Fibroblast of upper back skin (primary cell): ENCODE measurements around the gene TMEM18.
A peak's percentile ranks its signal among the peaks of the same experiment; 100 is the strongest.
"Not testable (repeated sequence)": the region's sequence is repeated elsewhere in the genome, so short reads cannot be mapped to it uniquely, and the experiment has no call there.

Source experiments
- DNase-seq: peaks from one replicate; pipeline ENCODE4 v3.0.0-alpha.2; 2013

Gene TMEM18

GRCh38 chr2:692767-693166 lies 15.6 kb upstream of the TMEM18 start:
- no peak for DNase-seq

- DNase-seq = no peak
Measured at GRCh38 chr2:691821-692761, 14.9 kb upstream of the TMEM18 start.

- no peak for DNase-seq
Measured at GRCh38 chr2:690799-691198, 13.6 kb upstream of the TMEM18 start.

DNA sequence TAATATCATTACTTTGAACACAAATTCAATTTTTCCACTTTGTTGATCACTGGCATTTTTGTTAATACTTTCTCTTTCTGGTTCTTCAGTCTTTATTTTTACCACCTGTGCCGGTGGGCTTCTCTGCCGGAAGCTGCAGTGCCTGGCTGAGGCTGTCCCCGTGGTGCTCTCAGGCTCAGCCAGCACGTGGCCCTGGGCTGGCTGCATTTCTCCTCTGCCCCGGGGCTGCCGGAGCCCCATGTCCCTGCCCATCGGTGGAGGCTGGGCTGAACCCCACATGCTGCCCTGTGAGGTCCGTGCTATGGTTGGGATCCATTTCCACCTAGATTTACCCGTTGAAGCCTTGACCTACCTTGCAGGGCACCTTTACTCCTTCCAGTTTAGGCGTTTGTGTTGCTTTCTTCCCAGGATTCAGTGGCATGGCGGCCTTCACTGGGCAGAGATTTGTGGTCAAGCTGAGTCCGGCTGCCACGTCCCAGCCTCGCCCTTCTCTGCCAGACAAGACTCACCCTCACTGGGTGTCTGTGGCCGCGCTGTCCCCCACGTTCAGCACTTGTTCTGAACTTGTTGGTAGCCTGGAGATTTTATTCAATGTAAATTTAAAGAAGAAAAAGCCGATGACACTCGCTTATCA lies 12.8 kb upstream of the TMEM18 start:
- no peak for DNase-seq

GRCh38 chr2:689237-689636 lies 12.0 kb upstream of the TMEM18 start:
- DNase-seq = no peak

DNA sequence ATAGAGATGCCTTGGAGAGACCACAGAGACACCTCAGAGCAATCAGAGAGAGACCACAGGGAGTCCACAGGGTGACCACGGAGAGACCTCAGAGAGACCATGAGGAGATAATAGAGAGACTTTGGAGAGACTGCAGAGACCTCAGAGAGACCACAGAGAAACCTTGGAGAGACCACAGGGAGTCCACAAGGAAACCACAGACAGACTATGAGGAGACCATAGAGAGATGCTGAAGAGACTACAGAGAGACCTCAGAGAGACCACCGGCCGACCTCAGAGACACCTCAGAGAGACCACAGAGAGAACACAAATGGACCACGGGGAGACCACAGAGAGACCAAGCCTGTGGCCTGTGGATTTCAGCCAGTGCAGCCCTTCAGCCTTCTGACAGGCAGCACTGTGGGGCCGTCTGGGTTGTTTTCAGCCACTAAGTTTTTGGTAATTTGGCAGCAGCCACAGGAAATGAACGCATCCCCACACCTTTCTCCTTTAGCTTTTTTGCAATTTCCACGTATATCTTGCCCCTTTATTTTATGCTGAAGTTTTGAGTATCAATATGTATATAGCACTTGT lies 11.4 kb upstream of the TMEM18 start:
- DNase-seq = no peak

DNA sequence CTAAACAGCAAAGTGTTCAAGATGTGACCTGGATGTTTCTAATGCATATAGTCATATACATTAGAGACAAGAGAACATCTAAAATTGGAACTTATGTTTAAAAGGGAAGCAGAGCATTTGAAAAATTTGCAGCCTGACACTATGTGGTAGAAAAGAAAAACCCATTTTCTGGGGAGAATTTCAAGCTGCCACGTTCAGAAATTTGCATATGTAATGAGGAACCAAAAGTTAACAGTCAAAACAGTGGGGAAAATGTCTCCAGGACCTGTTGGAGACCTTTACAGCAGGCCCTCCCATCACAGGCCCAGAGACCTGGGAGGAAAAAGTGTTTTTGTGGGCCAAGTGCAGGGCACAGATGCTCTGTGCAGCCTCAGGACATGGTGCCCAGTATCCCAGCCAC lies 8.2 kb upstream of the TMEM18 start:
- no peak for DNase-seq

DNA sequence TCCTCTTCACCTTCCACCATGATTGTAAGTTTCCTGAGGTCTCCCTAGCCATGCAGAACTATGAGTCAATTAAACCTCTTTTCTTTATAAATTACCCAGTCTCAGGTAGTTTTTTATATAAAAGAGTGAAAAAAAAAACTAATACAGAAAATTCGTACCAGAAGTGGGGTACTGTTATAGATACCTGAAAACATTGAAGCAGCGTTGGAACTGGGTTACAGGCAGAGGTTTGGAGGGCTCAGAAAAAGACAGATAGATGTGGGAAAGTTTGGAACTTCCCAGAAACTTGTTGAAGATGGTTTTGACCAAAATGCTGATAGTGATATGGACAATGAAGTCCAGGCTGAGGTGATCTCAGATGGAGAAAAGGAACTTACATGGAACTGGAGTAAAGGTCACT lies 7.7 kb upstream of the TMEM18 start:
- DNase-seq = not testable (repeated sequence)

GRCh38 chr2:682226-682625 lies 5.0 kb upstream of the TMEM18 start:
- no peak for DNase-seq

GRCh38 chr2:681312-681711 lies 4.1 kb upstream of the TMEM18 start:
- DNase-seq = no peak

GRCh38 chr2:680496-680895 lies 3.3 kb upstream of the TMEM18 start:
- no peak for DNase-seq

DNA sequence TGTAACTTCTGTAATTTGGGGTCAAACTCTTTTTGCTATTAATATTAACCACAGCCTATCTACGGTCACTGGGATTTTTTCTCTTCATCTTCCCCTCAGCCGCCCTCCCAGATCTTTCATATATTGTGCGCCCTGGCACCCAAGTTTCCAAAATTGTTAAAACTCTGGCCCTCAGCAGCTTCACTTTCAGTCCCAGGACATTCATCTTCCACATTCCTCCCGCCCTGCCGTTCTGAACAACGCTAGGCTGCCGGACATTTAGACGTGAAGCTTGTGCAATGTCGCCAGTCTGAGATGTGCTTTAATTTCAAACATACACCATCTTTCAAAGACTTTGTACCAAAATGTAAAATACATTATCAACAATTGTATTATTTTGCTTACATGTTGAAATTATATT lies 1.8 kb upstream of the TMEM18 start:
- DNase-seq = no peak

DNA sequence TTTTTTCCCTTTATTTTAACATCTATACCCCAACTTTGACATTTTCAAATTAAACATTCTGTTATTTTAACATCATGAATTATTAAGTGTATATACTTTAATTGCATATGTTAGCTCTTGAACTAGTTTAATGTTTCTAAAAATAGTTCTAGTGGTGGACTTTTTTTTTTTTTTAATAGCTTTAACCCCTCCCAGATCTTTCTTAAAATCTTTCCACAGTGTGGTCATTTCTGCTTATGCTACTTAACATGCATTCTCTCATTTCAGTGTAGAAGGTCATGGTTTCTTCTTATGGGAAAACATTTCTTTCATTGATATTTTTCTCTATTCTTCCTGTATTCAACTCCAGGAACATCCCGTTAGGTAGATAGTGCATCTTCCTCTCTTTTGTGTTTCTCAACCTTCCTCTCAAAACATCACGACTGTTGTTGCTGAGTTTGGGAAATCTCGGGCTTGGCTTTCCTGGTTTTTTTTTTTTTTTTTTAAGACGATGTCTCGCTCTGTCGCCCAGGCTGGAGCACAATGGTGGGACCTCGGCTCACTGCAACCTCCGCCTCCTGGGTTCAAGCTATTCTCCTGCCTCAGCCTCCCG lies 849 bp upstream of the TMEM18 start:
- no peak for DNase-seq

DNA sequence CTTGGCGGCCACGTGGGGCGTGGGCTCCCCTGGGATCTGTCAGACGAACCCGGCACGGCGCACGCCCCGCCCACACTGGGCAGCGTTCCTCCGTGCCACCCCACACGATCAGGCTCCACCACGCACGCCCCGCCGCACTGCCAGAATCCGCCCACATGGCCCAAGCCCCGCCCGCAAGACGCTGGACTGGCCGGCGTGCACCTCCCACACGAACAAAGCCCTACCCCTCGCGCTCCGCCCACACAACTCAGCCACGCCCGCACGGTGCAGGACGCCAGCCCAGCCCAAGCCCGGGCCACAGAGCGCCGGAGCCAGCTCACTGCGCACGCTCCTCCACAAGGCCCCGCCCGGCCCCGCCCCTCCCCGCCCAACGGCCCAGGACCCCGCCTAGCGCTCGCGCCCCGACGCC lies 555 bp downstream of the TMEM18 start:
- peak; percentile 99 for DNase-seq

DNA sequence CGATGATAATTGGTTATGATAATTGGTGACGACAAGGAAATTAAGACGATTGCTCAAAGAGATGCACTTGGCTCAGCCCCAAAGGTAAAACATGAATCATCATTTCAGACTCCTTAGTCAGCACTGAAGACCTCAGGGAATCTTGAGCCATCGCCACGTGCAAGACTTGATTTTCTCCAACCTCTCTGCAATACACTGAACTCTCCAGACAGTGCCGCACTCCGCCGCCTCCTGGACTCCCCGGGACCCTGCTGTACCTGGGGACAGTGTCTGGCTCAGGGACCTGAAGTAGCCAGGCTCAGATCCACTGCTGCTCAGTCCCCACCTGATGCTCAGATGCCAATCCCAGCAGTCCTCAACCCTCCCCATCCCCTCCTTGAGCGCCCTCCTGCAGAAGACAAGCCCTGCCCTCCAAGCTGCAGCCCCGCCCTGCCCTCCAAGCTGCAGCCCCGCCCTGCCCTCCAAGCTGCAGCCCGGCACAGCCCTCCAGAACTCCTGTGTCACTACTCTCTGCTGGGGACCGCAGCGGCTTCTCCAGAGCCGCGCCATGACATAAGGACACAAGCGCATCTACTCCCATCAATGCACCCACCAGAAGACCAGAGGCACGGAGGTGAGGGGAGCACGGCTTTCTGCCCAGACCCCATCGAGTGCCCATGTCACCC lies 1.1 kb downstream of the TMEM18 start:
- DNase-seq = peak; percentile 94

- peak; percentile 40 for DNase-seq
Measured at GRCh38 chr2:675460-675859, 1.7 kb downstream of the TMEM18 start.

- no peak for DNase-seq
Measured at GRCh38 chr2:675051-675450, 2.2 kb downstream of the TMEM18 start.

DNA sequence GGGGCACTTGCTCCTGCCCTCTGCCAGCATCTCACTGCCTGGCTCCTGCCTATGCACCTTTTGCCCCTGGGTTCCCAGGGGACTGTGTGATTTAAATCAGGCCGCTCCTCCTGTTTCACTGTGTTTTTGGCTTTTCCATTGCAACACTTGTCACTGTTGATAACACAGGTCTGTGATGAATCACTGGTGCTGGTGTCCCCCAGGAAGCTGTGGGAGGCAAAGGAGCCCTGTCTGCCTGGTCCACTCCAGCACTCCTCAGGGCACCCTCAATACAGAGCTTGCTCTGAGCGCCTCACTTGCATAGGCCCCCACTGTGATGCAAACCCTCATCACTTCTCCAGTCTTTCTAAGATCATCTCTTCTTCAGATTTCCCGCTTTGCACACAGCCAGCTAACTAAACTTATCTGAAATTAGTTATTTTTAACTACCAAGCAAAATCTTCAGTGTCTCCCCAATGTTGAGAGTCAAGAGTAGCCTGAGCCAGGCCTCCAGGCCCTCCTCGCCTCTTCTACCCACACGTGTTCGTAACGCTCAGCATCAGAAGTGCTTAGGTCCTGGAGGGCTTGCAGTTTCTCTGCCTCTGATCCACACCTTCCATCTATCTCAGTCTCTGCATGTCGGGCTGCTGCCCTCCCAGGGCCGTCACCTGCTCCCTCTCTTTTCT lies 2.8 kb downstream of the TMEM18 start:
- no peak for DNase-seq

DNA sequence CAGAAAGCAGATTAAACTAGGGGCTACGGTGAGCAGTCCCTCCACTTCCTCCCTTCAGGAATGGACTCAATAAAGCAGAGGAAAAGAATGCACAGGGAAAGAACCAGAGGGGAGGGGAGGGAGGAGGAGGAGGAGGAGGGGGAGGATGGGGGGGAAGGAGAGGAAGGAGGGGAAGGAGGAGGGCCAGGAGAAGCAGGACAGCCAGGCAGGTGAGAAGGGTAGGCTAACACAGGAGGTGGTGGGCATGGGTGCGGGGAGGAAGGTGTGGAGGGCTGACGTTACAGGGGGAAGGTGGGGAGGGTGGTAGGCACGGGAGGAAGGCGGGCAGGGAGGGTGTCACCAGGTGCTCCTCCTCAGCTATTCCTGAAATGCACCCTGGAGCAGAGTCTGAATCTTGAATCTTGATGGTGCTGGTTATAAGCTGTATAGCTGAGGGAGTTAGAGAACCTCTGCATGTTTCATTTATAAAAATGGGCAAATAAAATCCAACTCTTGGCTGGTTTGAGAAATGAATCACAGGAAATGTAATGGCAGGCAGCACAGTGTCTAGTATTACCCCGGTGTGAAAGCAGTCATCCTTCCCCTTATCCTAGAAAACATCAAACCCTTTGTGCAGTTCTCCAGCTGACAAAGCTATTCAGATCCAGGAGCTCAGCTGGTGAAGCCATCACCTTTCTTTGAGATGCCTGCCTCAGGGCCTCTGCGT lies 3.4 kb downstream of the TMEM18 start:
- peak; percentile 54 for DNase-seq

DNA sequence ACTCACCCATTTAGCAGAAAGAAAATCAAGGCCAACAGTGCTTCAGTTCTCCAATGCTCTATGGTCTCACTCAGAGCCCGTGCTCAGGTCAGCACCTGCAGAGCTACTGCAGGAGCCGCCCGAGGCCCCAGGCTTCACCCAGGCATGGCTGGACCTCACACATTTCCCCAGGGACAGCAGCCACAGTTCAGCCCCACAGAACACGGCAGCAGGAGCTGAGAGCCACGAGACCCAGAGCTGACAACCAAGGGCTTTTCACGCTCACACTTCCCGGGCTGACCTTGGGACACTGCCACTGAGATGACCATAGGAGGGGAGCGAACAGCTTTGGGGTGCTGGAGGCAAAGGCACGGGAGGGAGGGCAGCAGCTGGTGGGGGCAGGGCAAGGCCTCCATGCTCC lies 4.2 kb downstream of the TMEM18 start:
- DNase-seq = no peak

DNA sequence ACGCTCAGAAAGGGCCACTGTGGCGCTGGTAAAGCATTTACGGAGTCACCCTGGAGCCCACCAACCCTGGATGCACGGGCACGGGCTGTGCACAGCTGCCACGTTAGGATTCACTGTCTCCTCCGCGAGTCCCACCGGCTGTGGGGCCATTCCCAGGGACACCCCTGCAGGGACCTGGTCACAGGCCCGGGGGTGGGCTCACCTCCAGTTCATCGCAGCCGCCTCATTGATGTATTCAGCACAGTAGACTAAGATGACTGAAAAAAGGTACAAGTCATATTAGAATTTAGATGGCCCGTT lies 4.7 kb downstream of the TMEM18 start:
- DNase-seq = no peak
